Activated naive CD4-positive, alpha-beta T cell treated with anti-CD3 and anti-CD28 coated beads for 36 hours (primary cell): ENCODE measurements around the gene PLXNA2. TPM values are rescaled to one million over a fixed set of nuclear protein-coding genes. Genes with fewer than 3 reads are reported as not detected.

Experiments
- CTCF ChIA-PET: fragments of 350-600 bp; sonication (Branson Sonifier 250); formaldehyde crosslinking; loops from one replicate; lab custom pipeline; 2021; ENCODE audit warnings: antibody characterized with exemption; lab: Charles Lee
- DNase-seq: peaks from one replicate; pipeline ENCODE4 v3.0.0-alpha.2; 2020
- H3K27ac Mint-ChIP-seq: one replicate; pipeline ENCODE4 v1.8.0; 2021; ENCODE audit warnings: mild to moderate bottlenecking, mixed read lengths
- H3K27me3 Mint-ChIP-seq: one replicate; pipeline ENCODE4 v1.8.0; 2021; ENCODE audit warnings: low read depth, mixed read lengths
- H3K36me3 Mint-ChIP-seq: one replicate; pipeline ENCODE4 v1.8.0; 2021; ENCODE audit warnings: low read depth, mixed read lengths
- H3K4me1 Mint-ChIP-seq: one replicate; pipeline ENCODE4 v1.8.0; 2021; ENCODE audit warnings: low read depth, mixed read lengths
- H3K4me3 Mint-ChIP-seq: one replicate; pipeline ENCODE4 v1.8.0; 2021; ENCODE audit warnings: mild to moderate bottlenecking, moderate library complexity, mixed read lengths
- H3K9me3 Mint-ChIP-seq: one replicate; pipeline ENCODE4 v1.8.0; 2021; ENCODE audit warnings: mixed read lengths
- intact Hi-C: fragments of 100-400 bp; cut with micrococcal nuclease; formaldehyde crosslinking; loops from one replicate; pipeline ENCODE4 v1.15.1; 2023
- total RNA-seq, 2 experiments: library from RNA; stranded (reverse); gene quantifications; one replicate each; pipeline ENCODE4 v1.2.3, GENCODE V29; 2021

The PLXNA2 gene
- total RNA-seq, 2 experiments from 2014 or later, result 0.26 to 0.35 TPM

DNA sequence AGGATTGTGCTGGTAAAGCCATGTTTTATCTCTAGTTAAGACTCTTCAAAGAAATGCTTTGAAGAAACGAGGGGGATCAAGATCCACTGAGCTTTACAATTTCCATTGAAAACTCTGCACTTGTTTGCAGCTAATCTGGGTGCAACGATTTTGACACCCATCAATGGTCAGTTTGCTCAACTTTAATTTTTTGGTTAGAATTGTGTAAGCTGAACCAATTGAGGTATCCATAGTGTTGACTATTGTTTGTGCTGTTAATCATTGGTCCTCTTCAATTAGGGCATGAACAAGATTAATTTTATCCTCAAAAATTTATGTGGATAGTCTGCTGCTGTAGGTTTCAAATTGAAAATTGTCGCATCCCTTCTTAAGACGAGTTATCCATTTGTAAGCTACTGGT lies 17.7 kb upstream of the PLXNA2 start:
- no peaks in the 10 kb centered on the region for H3K36me3 Mint-ChIP-seq
- H3K4me3 Mint-ChIP-seq, result no peak overlapping the region
- no peak for DNase-seq
- CTCF ChIA-PET, result no interaction called here
- intact Hi-C loops, result no loop called here
- H3K27ac Mint-ChIP-seq, result no peak overlapping the region
- H3K9me3 Mint-ChIP-seq, result peaks cover 2% of the 10 kb centered on the region
- H3K4me1 Mint-ChIP-seq, result no peaks in the 10 kb centered on the region
- peaks cover 36% of the 10 kb centered on the region for H3K27me3 Mint-ChIP-seq

GRCh38 chr1:208258277-208258676 lies 14.1 kb upstream of the PLXNA2 start:
- H3K27ac Mint-ChIP-seq, result no peak overlapping the region
- intact Hi-C loops, result no loop called here
- H3K4me3 Mint-ChIP-seq, result no peak overlapping the region
- no peak for DNase-seq
- H3K27me3 Mint-ChIP-seq, result peaks cover 32% of the 10 kb centered on the region
- H3K9me3 Mint-ChIP-seq, result peaks cover 2% of the 10 kb centered on the region
- no peaks in the 10 kb centered on the region for H3K4me1 Mint-ChIP-seq
- CTCF ChIA-PET, result no interaction called here
- no peaks in the 10 kb centered on the region for H3K36me3 Mint-ChIP-seq

- Mint-ChIP-seq H3K9me3 (peaks cover 2% of the 10 kb centered on the region), H3K27me3 (peaks cover 35% of the 10 kb centered on the region), H3K4me1 (no peaks in the 10 kb centered on the region), H3K27ac (no peak overlapping the region), H3K36me3 (no peaks in the 10 kb centered on the region), H3K4me3 (no peak overlapping the region)
- intact Hi-C loops, result no loop called here
- DNase-seq, result no peak
- CTCF ChIA-PET, result no interaction called here
Observed at GRCh38 chr1:208257351-208257750, 13.2 kb upstream of the PLXNA2 start.

GRCh38 chr1:208256556-208256955 lies 12.4 kb upstream of the PLXNA2 start:
- peaks cover 34% of the 10 kb centered on the region for H3K27me3 Mint-ChIP-seq
- H3K36me3 Mint-ChIP-seq, result no peaks in the 10 kb centered on the region
- CTCF ChIA-PET, result no interaction called here
- H3K27ac Mint-ChIP-seq, result no peak overlapping the region
- H3K9me3 Mint-ChIP-seq, result peaks cover 2% of the 10 kb centered on the region
- intact Hi-C loops, result no loop called here
- no peaks in the 10 kb centered on the region for H3K4me1 Mint-ChIP-seq
- no peak overlapping the region for H3K4me3 Mint-ChIP-seq
- no peak for DNase-seq

DNA sequence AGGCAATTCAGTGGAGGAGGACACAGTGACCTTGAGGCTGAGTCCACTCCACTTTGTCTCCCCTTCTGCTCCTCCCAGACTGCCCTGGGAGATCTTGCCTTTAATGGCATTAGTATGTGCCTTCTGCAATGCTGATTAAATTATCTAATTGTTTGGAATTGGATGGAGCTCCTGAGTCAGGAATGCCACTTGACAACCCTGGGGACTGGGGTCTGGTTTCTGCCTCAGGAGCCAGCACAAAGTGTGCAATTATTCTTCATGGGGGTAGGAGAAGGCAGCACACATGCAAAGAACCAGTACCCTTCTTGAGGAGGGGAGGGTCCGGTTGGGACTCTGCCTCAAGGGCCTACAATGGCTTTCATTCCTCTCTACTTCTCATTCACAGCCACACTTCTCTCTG lies 11.9 kb upstream of the PLXNA2 start:
- DNase-seq, result no peak
- Mint-ChIP-seq H3K27me3 (peaks cover 36% of the 10 kb centered on the region), H3K9me3 (peaks cover 2% of the 10 kb centered on the region), H3K4me3 (no peak overlapping the region), H3K27ac (no peak overlapping the region), H3K36me3 (no peaks in the 10 kb centered on the region), H3K4me1 (no peaks in the 10 kb centered on the region)
- intact Hi-C loops, result no loop called here
- CTCF ChIA-PET, result no interaction called here

DNA sequence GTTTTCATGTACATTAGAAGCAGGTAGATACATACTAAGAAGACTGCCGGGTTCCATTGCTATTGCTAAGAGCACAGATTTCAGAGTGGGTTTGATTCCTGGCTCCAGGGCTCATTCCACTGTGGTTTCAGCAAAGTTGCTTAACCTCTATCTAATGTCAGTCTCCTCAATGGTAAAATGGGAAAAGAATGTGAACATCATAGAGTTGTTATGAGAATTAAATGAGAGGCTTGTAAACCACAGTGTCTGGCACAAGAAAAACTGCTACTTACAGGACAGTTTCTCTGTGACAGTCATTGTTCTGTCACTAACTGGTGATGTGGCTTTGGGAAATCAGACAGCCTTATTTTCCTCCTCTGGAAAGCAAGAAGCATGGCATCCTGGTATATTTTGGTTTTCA lies 10.7 kb upstream of the PLXNA2 start:
- no peaks in the 10 kb centered on the region for H3K9me3 Mint-ChIP-seq
- DNase-seq, result no peak
- no peak overlapping the region for H3K4me3 Mint-ChIP-seq
- CTCF ChIA-PET, result no interaction called here
- no peaks in the 10 kb centered on the region for H3K36me3 Mint-ChIP-seq
- intact Hi-C loops, result no loop called here
- no peaks in the 10 kb centered on the region for H3K4me1 Mint-ChIP-seq
- no peak overlapping the region for H3K27ac Mint-ChIP-seq
- peaks cover 36% of the 10 kb centered on the region for H3K27me3 Mint-ChIP-seq

- no peaks in the 10 kb centered on the region for H3K9me3 Mint-ChIP-seq
- H3K27ac Mint-ChIP-seq, result no peak overlapping the region
- H3K27me3 Mint-ChIP-seq, result peaks cover 35% of the 10 kb centered on the region
- H3K4me3 Mint-ChIP-seq, result no peak overlapping the region
- CTCF ChIA-PET, result no interaction called here
- no peaks in the 10 kb centered on the region for H3K36me3 Mint-ChIP-seq
- intact Hi-C loops, result no loop called here
- H3K4me1 Mint-ChIP-seq, result no peaks in the 10 kb centered on the region
- DNase-seq, result no peak
Observed at GRCh38 chr1:208254376-208254775, 10.2 kb upstream of the PLXNA2 start.

GRCh38 chr1:208252836-208253576 lies 8.8 kb upstream of the PLXNA2 start:
- Mint-ChIP-seq H3K27me3 (peaks cover 30% of the 10 kb centered on the region), H3K4me3 (no peak overlapping the region), H3K27ac (no peak overlapping the region), H3K4me1 (no peaks in the 10 kb centered on the region), H3K36me3 (no peaks in the 10 kb centered on the region), H3K9me3 (no peaks in the 10 kb centered on the region)
- CTCF ChIA-PET, result no interaction called here
- intact Hi-C loops, result no loop called here
- DNase-seq, result no peak

- Mint-ChIP-seq H3K36me3 (no peaks in the 10 kb centered on the region), H3K4me1 (no peaks in the 10 kb centered on the region), H3K27me3 (peaks cover 25% of the 10 kb centered on the region), H3K9me3 (no peaks in the 10 kb centered on the region), H3K4me3 (no peak overlapping the region), H3K27ac (no peak overlapping the region)
- intact Hi-C loops, result no loop called here
- DNase-seq, result no peak
- CTCF ChIA-PET, result interaction anchor here (0.7 kb wide), 1 partner anchor 98 kb away, joined by 3 read pairs; no protein-coding TSS in a partner anchor
Observed at GRCh38 chr1:208251911-208252835, 8.0 kb upstream of the PLXNA2 start.

GRCh38 chr1:208251015-208251414 lies 6.8 kb upstream of the PLXNA2 start:
- no peak overlapping the region for H3K4me3 Mint-ChIP-seq
- intact Hi-C loops, result no loop called here
- no peaks in the 10 kb centered on the region for H3K36me3 Mint-ChIP-seq
- peaks cover 20% of the 10 kb centered on the region for H3K27me3 Mint-ChIP-seq
- no peaks in the 10 kb centered on the region for H3K4me1 Mint-ChIP-seq
- CTCF ChIA-PET, result no interaction called here
- DNase-seq, result no peak
- no peaks in the 10 kb centered on the region for H3K9me3 Mint-ChIP-seq
- H3K27ac Mint-ChIP-seq, result no peak overlapping the region

DNA sequence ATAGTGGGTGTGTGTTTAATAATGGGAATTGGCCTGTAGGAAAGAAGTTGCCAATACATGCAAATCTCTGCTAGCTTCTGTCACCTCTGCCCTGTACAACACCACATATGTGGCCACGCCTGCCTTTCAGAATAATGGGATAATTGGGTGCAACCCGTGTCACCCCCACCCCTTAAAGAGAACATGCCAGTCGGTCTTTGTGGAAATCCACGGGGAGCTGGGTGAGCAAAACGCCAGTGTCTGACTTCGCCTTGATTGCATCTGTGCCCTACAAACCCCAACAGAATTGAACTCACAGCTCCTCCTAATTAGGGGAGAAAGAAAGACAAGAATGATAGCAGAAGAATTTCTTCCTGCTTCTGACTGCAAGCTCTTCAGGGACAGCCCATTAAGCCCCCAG lies 6.4 kb upstream of the PLXNA2 start:
- no peak for DNase-seq
- Mint-ChIP-seq H3K4me3 (no peak overlapping the region), H3K27me3 (peaks cover 20% of the 10 kb centered on the region), H3K9me3 (no peaks in the 10 kb centered on the region), H3K36me3 (no peaks in the 10 kb centered on the region), H3K27ac (no peak overlapping the region), H3K4me1 (no peaks in the 10 kb centered on the region)
- intact Hi-C loops, result no loop called here
- CTCF ChIA-PET, result interaction anchor here (0.6 kb wide), 1 partner anchor 224 kb away, joined by 3 read pairs; no protein-coding TSS in a partner anchor

DNA sequence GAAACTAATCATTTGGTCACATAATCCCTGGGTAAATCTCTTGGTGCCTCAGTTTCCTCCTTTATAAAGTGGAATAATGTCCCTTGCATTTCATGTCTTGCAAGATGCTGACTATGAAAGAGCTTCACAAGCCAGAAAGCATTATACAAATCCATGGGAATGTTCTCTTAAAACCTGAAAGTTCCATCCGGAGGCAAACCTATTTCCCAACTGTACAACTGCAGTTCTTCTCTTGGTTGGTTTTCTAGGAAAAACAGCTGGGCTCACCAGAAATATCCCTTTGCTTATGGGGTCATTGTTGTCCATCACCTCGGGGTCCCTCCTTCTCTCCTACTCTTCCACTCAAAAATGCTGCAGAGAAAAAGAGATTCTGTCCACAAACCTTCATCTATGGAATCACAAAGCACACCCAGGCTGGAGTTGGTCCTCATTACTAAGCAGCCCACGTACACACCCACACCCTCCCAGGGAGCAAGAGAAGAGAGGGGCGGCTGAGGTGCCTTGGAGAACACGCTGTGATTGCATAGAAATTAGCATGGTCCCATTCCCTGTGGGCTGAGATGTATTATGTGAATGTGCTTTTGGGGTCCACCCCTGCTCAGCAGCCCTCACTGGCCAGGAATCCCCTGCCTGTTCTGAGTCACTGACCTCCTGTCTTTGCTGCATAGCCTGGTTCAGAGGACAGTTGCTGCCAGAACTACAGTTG lies 5.0 kb upstream of the PLXNA2 start:
- no peaks in the 10 kb centered on the region for H3K9me3 Mint-ChIP-seq
- DNase-seq, result no peak
- intact Hi-C loops, result loop anchor here (10.0 kb wide), 1 partner anchor 1316 kb away; no protein-coding TSS in a partner anchor
- no peak overlapping the region for H3K27ac Mint-ChIP-seq
- H3K4me3 Mint-ChIP-seq, result no peak overlapping the region
- H3K36me3 Mint-ChIP-seq, result no peaks in the 10 kb centered on the region
- peaks cover 16% of the 10 kb centered on the region for H3K27me3 Mint-ChIP-seq
- H3K4me1 Mint-ChIP-seq, result peaks cover 10% of the 10 kb centered on the region
- CTCF ChIA-PET, result interaction anchor here (1.4 kb wide), 1 partner anchor 117 kb away, joined by 4 read pairs; no protein-coding TSS in a partner anchor
